ENCODE measurements around the gene GAGE12J. TPM values are rescaled to one million over a fixed set of nuclear protein-coding genes. Genes with fewer than 3 reads are reported as not detected.

The GAGE12J gene, protein sequence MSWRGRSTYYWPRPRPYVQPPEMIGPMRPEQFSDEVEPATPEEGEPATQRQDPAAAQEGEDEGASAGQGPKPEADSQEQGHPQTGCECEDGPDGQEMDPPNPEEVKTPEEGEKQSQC
- not detected in 2 replicates for polyA plus RNA-seq

DNA sequence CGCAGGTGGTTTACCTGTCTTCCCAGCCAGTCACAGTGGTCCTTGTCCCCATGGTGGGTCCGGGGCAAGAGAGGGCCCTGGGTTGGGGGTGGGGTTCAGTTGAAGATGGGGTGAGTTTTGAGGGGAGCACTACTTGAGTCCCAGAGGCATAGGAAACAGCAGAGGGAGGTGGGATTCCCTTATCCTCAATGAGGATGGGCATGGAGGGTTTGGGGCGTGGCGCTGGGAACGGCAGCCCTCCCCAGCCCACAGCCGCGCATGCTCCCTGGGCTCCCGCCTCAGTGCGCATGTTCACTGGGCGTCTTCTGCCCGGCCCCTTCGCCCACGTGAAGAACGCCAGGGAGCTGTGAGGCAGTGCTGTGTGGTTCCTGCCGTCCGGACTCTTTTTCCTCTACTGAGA is at the start of gene GAGE12J:
Gene GAGE12J, plus strand, starts transcription at position 301 of the 400 bp plus-strand sequence. CDS start 1,157 bp downstream, outside the sequence.

DNA sequence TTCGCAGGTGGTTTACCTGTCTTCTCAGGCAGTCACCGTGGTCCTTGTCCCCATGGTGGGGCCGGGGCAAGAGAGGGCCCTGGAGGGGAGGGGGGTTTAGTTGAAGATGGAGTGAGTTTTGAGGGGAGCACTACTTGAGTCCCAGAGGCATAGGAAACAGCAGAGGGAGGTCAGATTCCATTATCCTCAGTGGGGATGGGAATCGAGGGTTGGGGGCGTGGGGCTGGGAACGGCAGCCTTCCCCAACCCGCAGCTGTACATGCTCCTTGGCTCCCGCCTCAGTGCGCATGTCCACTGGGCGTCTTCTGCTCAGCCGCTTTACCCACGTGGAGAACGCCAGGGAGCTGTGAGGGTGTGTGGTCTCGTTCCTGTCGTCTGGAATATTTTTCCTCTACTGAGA is 18.5 kb upstream of the GAGE12J start, which contains the start of gene GAGE10:
Gene GAGE10, plus strand, starts transcription at position 301 of the 400 bp plus-strand sequence. CDS start 1,214 bp downstream, outside the sequence.

DNA sequence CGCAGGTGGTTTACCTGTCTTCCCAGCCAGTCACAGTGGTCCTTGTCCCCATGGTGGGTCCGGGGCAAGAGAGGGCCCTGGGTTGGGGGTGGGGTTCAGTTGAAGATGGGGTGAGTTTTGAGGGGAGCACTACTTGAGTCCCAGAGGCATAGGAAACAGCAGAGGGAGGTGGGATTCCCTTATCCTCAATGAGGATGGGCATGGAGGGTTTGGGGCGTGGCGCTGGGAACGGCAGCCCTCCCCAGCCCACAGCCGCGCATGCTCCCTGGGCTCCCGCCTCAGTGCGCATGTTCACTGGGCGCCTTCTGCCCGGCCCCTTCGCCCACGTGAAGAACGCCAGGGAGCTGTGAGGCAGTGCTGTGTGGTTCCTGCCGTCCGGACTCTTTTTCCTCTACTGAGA is 9.4 kb downstream of the GAGE12J start, which contains the start of gene GAGE13:
Gene GAGE13, plus strand, starts transcription at position 301 of the 400 bp plus-strand sequence. CDS start 1,156 bp downstream, outside the sequence.

Other genes starting within 250 kb of the GAGE12J start
- gene PRAF2, start 248.0 kb upstream of the GAGE12J start, polyA plus RNA-seq, result 52.4 and 57.9 TPM in 2 replicates
- 32.3 and 43.3 TPM in 2 replicates for gene WDR45, start 242.2 kb upstream of the GAGE12J start, polyA plus RNA-seq
- gene GPKOW, start 198.3 kb upstream of the GAGE12J start, polyA plus RNA-seq, result 13.2 and 14.6 TPM in 2 replicates
- gene MAGIX, start 159.3 kb upstream of the GAGE12J start, polyA plus RNA-seq, result not detected in 2 replicates
- 0.22 and 7.4 TPM in 2 replicates for gene PLP2, start 150.1 kb upstream of the GAGE12J start, polyA plus RNA-seq
- gene PRICKLE3, start 135.7 kb upstream of the GAGE12J start, polyA plus RNA-seq, result not detected in 2 replicates
- gene SYP, start 121.8 kb upstream of the GAGE12J start, polyA plus RNA-seq, result 91.9 and 102 TPM in 2 replicates
- not detected in 2 replicates for gene CACNA1F, start 88.7 kb upstream of the GAGE12J start, polyA plus RNA-seq
- gene CCDC22, start 86.6 kb upstream of the GAGE12J start, polyA plus RNA-seq, result 0.69 and 1.3 TPM in 2 replicates
- not detected in 2 replicates for gene FOXP3, start 57.3 kb upstream of the GAGE12J start, polyA plus RNA-seq
- 11.7 and 13.1 TPM in 2 replicates for gene PPP1R3F, start 52.2 kb upstream of the GAGE12J start, polyA plus RNA-seq
- not detected in 2 replicates for gene GAGE10, start 18.4 kb upstream of the GAGE12J start, polyA plus RNA-seq
- gene GAGE13, start 9.5 kb downstream of the GAGE12J start, polyA plus RNA-seq, result not detected in 2 replicates
- not detected in 2 replicates for gene GAGE12C, start 210.1 kb downstream of the GAGE12J start, polyA plus RNA-seq
- not detected in 2 replicates for gene GAGE12D, start 219.7 kb downstream of the GAGE12J start, polyA plus RNA-seq
- gene GAGE12E, start 229.3 kb downstream of the GAGE12J start, polyA plus RNA-seq, result not detected in 2 replicates
- not detected in 2 replicates for gene GAGE12F, start 238.8 kb downstream of the GAGE12J start, polyA plus RNA-seq
- gene GAGE12G, start 248.4 kb downstream of the GAGE12J start, polyA plus RNA-seq, result not detected in 2 replicates

Measured in Purkinje cell (primary cell).